Dedifferentiated amniotic fluid mesenchymal stem cell (primary cell): ENCODE data around the gene SEL1L.
"Not testable (repeated sequence)": the region's sequence is repeated elsewhere in the genome, so short reads cannot be mapped to it uniquely, and the experiment has no call there.

ENCODE experiments used
- DNase-seq: peaks from one replicate; pipeline ENCODE4 v3.0.0-alpha.2; 2016; ENCODE audit errors: extremely low spot score

Gene SEL1L

DNA sequence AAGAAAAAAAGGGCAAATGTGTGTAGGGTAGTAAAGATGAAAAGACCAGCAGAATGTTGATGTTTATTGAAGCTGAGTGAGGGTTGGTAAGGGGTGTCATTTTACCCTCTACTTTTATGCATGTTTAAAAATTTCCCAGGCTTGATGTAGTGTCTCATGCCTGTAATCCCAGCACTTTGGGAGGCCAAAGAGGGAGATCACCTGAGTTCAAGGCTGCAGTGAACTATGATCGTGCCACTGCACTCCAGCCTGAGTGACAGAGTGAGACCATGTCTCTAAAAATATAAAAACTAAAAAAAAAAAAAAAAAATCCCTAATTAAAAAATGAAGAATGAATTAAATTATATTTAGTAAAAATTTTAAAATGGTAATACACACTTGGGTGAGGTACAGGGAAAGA is 8.5 kb downstream of the SEL1L start:
- no peak for DNase-seq

DNA sequence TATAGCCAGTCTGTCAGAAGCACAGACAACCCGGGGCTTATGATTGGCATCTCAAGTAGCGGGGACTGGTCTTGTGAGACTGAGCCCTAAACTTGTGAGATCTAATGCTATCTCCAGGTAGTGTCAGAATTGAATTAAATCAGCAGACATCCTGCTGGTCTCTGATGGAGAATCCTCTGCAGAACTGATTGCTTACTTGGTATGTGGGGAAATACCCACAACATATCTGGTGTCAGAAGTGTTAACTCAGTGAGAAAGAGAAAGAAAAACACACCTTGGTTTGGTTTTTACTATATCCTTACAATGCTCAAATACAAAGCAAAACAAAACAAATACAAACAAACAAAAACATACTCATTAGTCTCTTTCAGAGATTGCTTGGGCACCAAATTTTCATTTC is 10.0 kb downstream of the SEL1L start:
- no peak for DNase-seq

GRCh38 chr14:81523016-81523415 is 10.6 kb downstream of the SEL1L start:
- DNase-seq: no peak

DNA sequence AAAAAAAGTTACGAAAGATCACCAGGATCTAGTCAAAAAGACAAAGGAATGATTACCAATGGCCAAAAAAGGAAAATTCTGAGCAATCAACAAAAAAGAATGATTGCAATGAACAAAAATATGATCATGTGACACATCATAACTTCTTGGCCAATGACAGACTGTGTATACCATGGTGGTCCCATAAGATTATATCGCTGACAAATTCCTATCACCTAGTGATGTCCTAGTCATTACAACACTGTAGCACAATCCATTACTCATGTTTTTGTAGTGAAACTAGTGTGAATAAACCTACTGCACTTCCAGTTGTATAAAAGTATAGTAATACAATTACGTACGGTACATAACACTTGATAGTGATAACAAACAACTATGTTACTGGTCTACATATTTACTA is 12.3 kb downstream of the SEL1L start:
- DNase-seq: no peak

- DNase-seq: no peak
These were observed 14.2 kb downstream of the SEL1L start for GRCh38 chr14:81519200-81520011.

- DNase-seq: no peak
These were observed 15.8 kb downstream of the SEL1L start for GRCh38 chr14:81517798-81518398.

GRCh38 chr14:81516986-81517797 is 16.5 kb downstream of the SEL1L start:
- peak; percentile 43 for DNase-seq

GRCh38 chr14:81515927-81516326 is 17.7 kb downstream of the SEL1L start:
- not testable (repeated sequence) for DNase-seq

GRCh38 chr14:81512826-81513225 is 20.8 kb downstream of the SEL1L start:
- DNase-seq: not testable (repeated sequence)

DNA sequence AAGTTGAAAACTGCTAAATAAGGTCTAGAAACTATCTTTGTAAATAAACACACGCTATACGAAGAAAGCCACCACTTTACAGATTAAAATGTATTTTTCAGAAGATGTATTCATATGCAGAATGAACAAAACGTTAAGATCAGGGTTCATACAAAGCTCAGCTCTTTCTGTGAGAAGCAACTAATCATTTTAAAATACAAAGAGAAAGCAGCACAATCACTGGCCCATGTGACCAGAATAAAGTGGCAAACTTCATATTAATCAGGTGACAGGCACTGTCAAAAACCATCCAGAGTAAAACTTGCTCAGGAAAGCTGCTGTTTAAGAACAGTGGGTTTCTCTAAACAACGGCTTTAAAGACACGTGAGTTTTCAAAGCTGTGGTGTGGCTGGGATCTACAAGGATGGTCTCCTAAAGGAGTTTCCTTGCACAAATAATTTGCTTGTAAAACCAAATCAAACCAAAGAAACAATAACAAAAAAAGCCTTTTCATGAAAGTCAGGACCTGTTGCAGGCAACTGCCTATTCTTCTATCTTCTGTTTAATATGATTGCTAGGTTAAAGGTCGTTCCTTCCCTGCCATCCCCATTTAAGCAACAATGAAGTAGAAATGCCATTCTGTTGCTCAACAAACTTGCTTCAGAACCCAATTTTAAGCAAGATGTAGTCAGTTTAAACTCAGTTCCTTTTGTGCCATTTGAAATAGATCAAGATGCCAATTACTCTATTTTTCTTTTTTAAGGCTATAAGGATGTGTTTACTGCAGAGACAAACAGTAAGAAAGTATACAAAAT is 22.3 kb downstream of the SEL1L start:
- DNase-seq: no peak

GRCh38 chr14:81509838-81510452 is 23.7 kb downstream of the SEL1L start:
- no peak for DNase-seq

DNA sequence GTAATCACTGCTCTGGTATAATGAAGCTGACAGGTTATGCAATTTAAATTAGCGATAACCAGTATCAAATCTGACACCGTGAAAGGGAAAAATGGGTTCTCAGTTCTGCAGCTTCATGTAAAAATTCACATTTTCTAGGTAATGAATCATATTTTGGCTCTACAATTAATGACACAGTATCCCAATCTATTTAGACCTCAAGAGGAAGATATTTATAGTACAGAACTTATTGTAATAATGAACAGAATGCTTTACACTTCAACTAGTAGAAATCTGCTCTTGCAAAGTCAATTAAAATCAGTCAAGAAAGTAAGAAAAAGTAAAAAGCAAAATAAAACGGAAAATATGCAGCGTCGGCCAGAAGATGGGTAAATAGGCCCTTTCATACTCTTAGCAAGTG is 24.3 kb downstream of the SEL1L start:
- DNase-seq: no peak

DNA sequence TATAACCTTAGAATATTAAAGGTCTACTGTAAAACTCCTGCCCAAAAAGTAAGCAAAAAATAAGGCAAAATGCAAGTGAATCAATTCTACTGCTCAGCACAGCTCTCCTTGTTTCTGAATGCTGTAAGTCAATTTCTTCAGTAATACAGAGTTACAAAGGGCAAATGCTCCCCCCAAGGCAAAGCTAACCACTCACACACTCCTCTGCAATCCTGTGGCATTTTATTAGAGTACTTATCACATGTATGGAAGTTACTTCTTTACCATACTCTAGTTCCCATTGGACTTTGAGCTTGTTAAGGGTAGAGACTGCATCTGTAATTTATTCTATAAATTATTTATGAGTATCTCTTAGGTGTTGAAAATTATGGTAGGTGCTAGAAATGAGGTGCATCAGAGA is 27.2 kb downstream of the SEL1L start:
- no peak for DNase-seq

- DNase-seq: no peak
These were observed 28.8 kb downstream of the SEL1L start for GRCh38 chr14:81504864-81505263.

DNA sequence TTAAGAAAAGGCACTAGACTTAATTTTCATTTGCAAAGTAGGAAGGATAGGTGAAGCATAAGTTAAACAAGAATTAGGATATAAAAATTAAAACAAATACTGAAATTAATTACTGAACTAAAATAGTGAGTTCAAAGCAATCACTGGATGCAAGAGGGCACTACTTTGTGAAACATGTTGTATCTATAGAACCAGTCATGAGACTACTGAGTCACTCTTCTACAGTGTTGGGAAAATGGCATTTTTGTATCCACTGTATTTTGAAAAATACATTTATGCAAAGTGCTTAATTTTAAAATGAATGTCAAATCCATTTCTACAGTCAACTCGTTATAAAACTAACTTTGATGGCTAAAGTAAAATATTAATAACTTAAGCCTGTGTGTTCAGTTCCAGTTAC is 47.9 kb downstream of the SEL1L start:
- no peak for DNase-seq

- DNase-seq: no peak
These were observed 48.3 kb downstream of the SEL1L start for GRCh38 chr14:81485372-81485771.

DNA sequence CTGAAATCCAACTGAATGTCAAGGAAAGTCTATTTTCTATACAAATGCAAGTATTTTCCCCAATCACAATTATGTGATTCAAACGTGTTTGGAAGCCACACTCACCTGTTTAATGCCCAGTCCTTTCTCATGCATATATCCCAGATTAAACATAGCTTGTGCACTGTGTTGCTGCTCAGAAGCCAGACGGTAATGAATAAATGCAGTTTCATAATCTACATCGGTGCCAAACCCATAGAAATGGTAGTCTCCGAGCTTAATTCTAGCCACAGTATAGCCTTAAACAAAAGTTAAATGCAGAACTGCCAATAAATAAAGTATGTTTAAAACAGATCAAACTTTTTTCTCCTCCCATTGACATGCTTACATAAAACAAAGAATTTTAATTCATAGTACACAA is 49.5 kb downstream of the SEL1L start:
- no peak for DNase-seq

GRCh38 chr14:81480741-81481140 is 52.9 kb downstream of the SEL1L start:
- DNase-seq: no peak

DNA sequence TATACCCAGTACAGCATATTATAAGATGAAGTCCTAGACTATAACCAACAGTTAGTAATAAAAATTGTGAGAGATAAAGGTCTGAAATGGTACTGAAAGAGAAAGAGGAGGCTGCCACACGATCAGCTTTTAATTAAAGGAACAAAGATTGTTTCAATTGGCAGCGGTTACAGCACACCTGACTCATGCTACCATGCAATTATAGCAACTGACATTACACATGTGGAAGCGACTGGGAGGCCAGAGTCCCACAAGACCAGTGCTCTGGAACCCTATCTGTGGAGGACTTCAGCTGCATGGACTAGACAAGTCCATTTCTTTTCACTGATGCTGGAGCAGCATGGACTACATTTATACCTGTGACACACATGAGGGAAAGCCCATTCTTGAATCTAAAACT is 55.2 kb downstream of the SEL1L start:
- no peak for DNase-seq

- DNase-seq: no peak
These were observed 56.8 kb downstream of the SEL1L start for GRCh38 chr14:81476816-81477215.

GRCh38 chr14:81474685-81475324 is 58.8 kb downstream of the SEL1L start:
- no peak for DNase-seq
